H1 (cell line): ENCODE measurements around the gene CENPB. TPM values are rescaled to one million over a fixed set of nuclear protein-coding genes. Genes with fewer than 3 reads are reported as not detected.

Experiments
- CTCF ChIA-PET: fragments of 300-600 bp; sonication (Branson Sonifier 250); formaldehyde crosslinking; loops from one replicate; lab custom pipeline; 2021; ENCODE audit not compliant: partially characterized antibody; lab: Charles Lee
- POLR2A ChIA-PET: fragments of 300-600 bp; sonication (Branson Sonifier 250); formaldehyde crosslinking; loops from one replicate; lab custom pipeline; 2021; ENCODE audit warnings: inconsistent platforms; ENCODE audit not compliant: partially characterized antibody; lab: Charles Lee
- DNase-seq, 2 experiments: peaks; one replicate each; pipeline versions ENCODE4 v3.0.0 to v3.0.0-alpha.2; 2010 to 2022; ENCODE audit warnings: low spot score in 2 of 2, low read depth in 1 of 2, mixed read lengths in 1 of 2
- FAIRE-seq: peaks from 2 replicates; lab custom pipeline; 2011; peaks lifted over from hg19 to GRCh38; lab: Jason Lieb, UNC
- H2AFZ ChIP-seq: 2 replicates; pipeline ENCODE4 v1.8.1; 2012; ENCODE audit warnings: low read length, inconsistent platforms
- H2AK5ac ChIP-seq: 2 replicates; pipeline ENCODE4 v1.6.1; 2013; ENCODE audit warnings: low read depth, low read length
- H2BK120ac ChIP-seq: replicated peaks from 2 replicates; pipeline ENCODE3; 2013; ENCODE audit warnings: low read depth, low read length, inconsistent platforms
- H2BK12ac ChIP-seq: 2 replicates; pipeline ENCODE4 v1.6.1; 2013; ENCODE audit warnings: low read depth, low read length
- H2BK15ac ChIP-seq: 2 replicates; pipeline ENCODE4 v1.6.1; 2013; ENCODE audit warnings: low read length
- H2BK20ac ChIP-seq: 2 replicates; pipeline ENCODE4 v1.6.1; 2013; ENCODE audit warnings: low read length
- H2BK5ac ChIP-seq: 2 replicates; pipeline ENCODE4 v1.6.1; 2013; ENCODE audit warnings: low read depth, low read length
- H3K14ac ChIP-seq: 2 replicates; pipeline ENCODE4 v1.6.1; 2013; ENCODE audit warnings: inconsistent platforms; ENCODE audit not compliant: insufficient read length
- H3K18ac ChIP-seq: 2 replicates; pipeline ENCODE4 v1.6.1; 2013; ENCODE audit warnings: low read length; ENCODE audit errors: extremely low read depth
- H3K23ac ChIP-seq: 2 replicates; pipeline ENCODE4 v1.6.1; 2013; ENCODE audit warnings: inconsistent platforms; ENCODE audit not compliant: insufficient read length
- H3K23me2 ChIP-seq: 2 replicates; pipeline ENCODE4 v1.6.1; 2013; ENCODE audit warnings: low read depth, low read length
- H3K27ac ChIP-seq: 2 replicates; pipeline ENCODE4 v1.6.1; 2011; ENCODE audit warnings: low read depth, low read length, inconsistent platforms
- H3K27me3 ChIP-seq, 4 experiments: replicated peaks in 1 of 4; 1 replicate in 1 of 4; 2 replicates in 3 of 4; pipeline versions ENCODE4 v1.6.1 to v1.8.1; 2011 to 2013; ENCODE audit warnings: low read length in 3 of 4, mild to moderate bottlenecking in 3 of 4, inconsistent platforms in 2 of 4, mixed read lengths in 2 of 4, moderate library complexity in 1 of 4; ENCODE audit not compliant: control insufficient read depth in 3 of 4, insufficient read depth in 3 of 4; ENCODE audit errors: extremely low read depth in 1 of 4
- H3K36me3 ChIP-seq, 4 experiments: 2 replicates each; pipeline versions ENCODE4 v1.6.1 to v1.8.1; 2011 to 2013; ENCODE audit warnings: mild to moderate bottlenecking in 4 of 4, low read length in 3 of 4, moderate library complexity in 2 of 4, control low read depth in 1 of 4, inconsistent platforms in 1 of 4; ENCODE audit not compliant: insufficient read depth in 4 of 4, control insufficient read depth in 2 of 4
- H3K4ac ChIP-seq: replicated peaks from 2 replicates; pipeline ENCODE3; 2013; ENCODE audit warnings: low read length, low read depth, mixed read lengths, inconsistent platforms; ENCODE audit not compliant: insufficient read length
- H3K4me1 ChIP-seq, 4 experiments: replicated peaks in 1 of 4; 1 replicate in 1 of 4; 2 replicates in 3 of 4; pipeline versions ENCODE4 v1.6.1 to v1.8.1; 2011 to 2013; ENCODE audit warnings: low read length in 3 of 4, inconsistent platforms in 2 of 4, mixed read lengths in 1 of 4; ENCODE audit not compliant: insufficient read depth in 4 of 4, control insufficient read depth in 3 of 4
- H3K4me2 ChIP-seq, 2 experiments: 2 replicates each; pipeline versions ENCODE4 v1.6.1 to v1.8.1; 2011 to 2013; ENCODE audit warnings: low read depth in 2 of 2, low read length in 2 of 2, control low read depth in 1 of 2, inconsistent platforms in 1 of 2, mild to moderate bottlenecking in 1 of 2; ENCODE audit not compliant: insufficient read depth in 1 of 2
- H3K4me3 ChIP-seq, 4 experiments: fragments of 200-600, 300-600 bp in 1 of 4; sonication (generic), shearing (Covaris generic), sonication (Bioruptor Twin) in 1 of 4; 2 replicates each; pipeline versions ENCODE4 v1.5.1 to v1.8.1; 2011 to 2016; ENCODE audit warnings: low read length in 4 of 4, low read depth in 3 of 4, control low read depth in 2 of 4, inconsistent platforms in 2 of 4, mild to moderate bottlenecking in 2 of 4, mixed read lengths in 1 of 4, moderate library complexity in 1 of 4; ENCODE audit not compliant: insufficient read depth in 2 of 4; ENCODE audit errors: extremely low read depth in 1 of 4
- H3K56ac ChIP-seq: replicated peaks from 2 replicates; pipeline ENCODE3; 2013; ENCODE audit warnings: low read depth, mild to moderate bottlenecking, mixed read lengths, low read length, inconsistent platforms; ENCODE audit not compliant: insufficient read length
- H3K79me1 ChIP-seq: 2 replicates; pipeline ENCODE4 v1.6.1; 2013; ENCODE audit warnings: low read depth, low read length, control low read depth
- H3K79me2 ChIP-seq, 2 experiments: 2 replicates each; pipeline versions ENCODE4 v1.6.1 to v1.8.1; 2012 to 2013; ENCODE audit warnings: low read length in 2 of 2, mild to moderate bottlenecking in 2 of 2, inconsistent platforms in 1 of 2; ENCODE audit not compliant: insufficient read depth in 2 of 2, control insufficient read depth in 1 of 2
- H3K9ac ChIP-seq, 4 experiments: replicated peaks in 1 of 4; 1 replicate in 1 of 4; 2 replicates in 3 of 4; pipeline versions ENCODE4 v1.6.1 to v1.8.1; 2011 to 2013; ENCODE audit warnings: low read depth in 3 of 4, low read length in 3 of 4, control low read depth in 2 of 4, mild to moderate bottlenecking in 2 of 4, moderate library complexity in 2 of 4, inconsistent platforms in 1 of 4; ENCODE audit errors: extremely low read depth in 1 of 4
- H3K9me3 ChIP-seq, 2 experiments: 2 replicates each; pipeline versions ENCODE4 v1.6.1 to v1.8.1; 2012 to 2013; ENCODE audit warnings: mild to moderate bottlenecking in 2 of 2, moderate library complexity in 2 of 2, control low read depth in 1 of 2, inconsistent platforms in 1 of 2, low read depth in 1 of 2, low read length in 1 of 2, mixed read lengths in 1 of 2; ENCODE audit not compliant: insufficient read depth in 2 of 2
- H4K20me1 ChIP-seq, 2 experiments: replicated peaks in 1 of 2; 2 replicates each; pipeline versions ENCODE3 to v1.8.1; 2011 to 2013; ENCODE audit warnings: inconsistent platforms in 2 of 2, low read length in 2 of 2, mild to moderate bottlenecking in 1 of 2; ENCODE audit not compliant: insufficient read depth in 2 of 2, control insufficient read depth in 1 of 2
- H4K5ac ChIP-seq: 2 replicates; pipeline ENCODE4 v1.6.1; 2013; ENCODE audit warnings: low read length, low read depth, mixed read lengths, inconsistent platforms; ENCODE audit not compliant: insufficient read length
- H4K8ac ChIP-seq: 2 replicates; pipeline ENCODE4 v1.8.0; 2013; ENCODE audit warnings: mild to moderate bottlenecking, moderate library complexity, low read length, inconsistent platforms; ENCODE audit not compliant: insufficient read depth; ENCODE audit errors: extremely low read depth
- H4K91ac ChIP-seq: replicated peaks from 2 replicates; pipeline ENCODE3; 2013; ENCODE audit warnings: low read length, mixed read lengths, inconsistent platforms; ENCODE audit not compliant: insufficient read length
- KDM1A ChIP-seq: fragments of 200-600, 300-600 bp; sonication (generic); IDR thresholded peaks from 2 replicates; pipeline ENCODE4 v1.7.1; 2016; ENCODE audit warnings: mild to moderate bottlenecking, low read length, borderline replicate concordance
- POLR2AphosphoS5 ChIP-seq: IDR thresholded peaks from 2 replicates; pipeline ENCODE4 v1.6.1; 2011; ENCODE audit warnings: low read depth, low read length
- TEAD4 ChIP-seq: IDR thresholded peaks from 2 replicates; pipeline ENCODE4 v1.6.1; 2012; ENCODE audit warnings: low read depth, low read length, inconsistent platforms, mixed read lengths
- WGBS, 2 experiments: shearing (Covaris generic) in 1 of 2; methylation state at CpG; one replicate each; pipeline versions ENCODE4 v1.1.6 to v1.1.7; 2013 to 2015; ENCODE audit warnings: low lambda C conversion rate in 2 of 2, mixed read lengths in 2 of 2, inconsistent platforms in 1 of 2, low coverage in 1 of 2, missing lambda C conversion rate in 1 of 2; ENCODE audit not compliant: insufficient replicate concordance in 2 of 2, insufficient coverage in 1 of 2, insufficient read length in 1 of 2; ENCODE audit errors: extremely low coverage in 1 of 2, missing lambda C conversion rate in 1 of 2; 5-methylcytosine and 5-hydroxymethylcytosine counted together
- polyA plus RNA-seq, 7 experiments: library from polyadenylated mRNA; depleted of rRNA in 3 of 7; stranded (reverse) in 5 of 7; unstranded in 2 of 7; fragments of >200 nt in 5 of 7; fragments of 200-250 nt in 2 of 7; gene quantifications; 1 replicate in 5 of 7; 2 replicates in 1 of 7; 4 replicates in 1 of 7; pipeline versions ENCODE4 v1.2.1 to v1.2.3, GENCODE V29; 2011 to 2013; ENCODE audit warnings: missing spikeins in 2 of 7, mixed read lengths in 2 of 7
- total RNA-seq: library from RNA; stranded (reverse); fragmentation: NEBNext Ultra II Directional; extraction: Animal tissue kit (Norgen Biotek cat#: 25700); gene quantifications from 2 replicates; pipeline ENCODE4 v1.2.1, GENCODE V29; 2021

Gene CENPB
- total and polyA plus RNA-seq, 2 of the 8 experiments (the other 6 are each of a cell fraction or from before 2014, with no cell fraction given): 17.7 to 51.6 TPM

DNA sequence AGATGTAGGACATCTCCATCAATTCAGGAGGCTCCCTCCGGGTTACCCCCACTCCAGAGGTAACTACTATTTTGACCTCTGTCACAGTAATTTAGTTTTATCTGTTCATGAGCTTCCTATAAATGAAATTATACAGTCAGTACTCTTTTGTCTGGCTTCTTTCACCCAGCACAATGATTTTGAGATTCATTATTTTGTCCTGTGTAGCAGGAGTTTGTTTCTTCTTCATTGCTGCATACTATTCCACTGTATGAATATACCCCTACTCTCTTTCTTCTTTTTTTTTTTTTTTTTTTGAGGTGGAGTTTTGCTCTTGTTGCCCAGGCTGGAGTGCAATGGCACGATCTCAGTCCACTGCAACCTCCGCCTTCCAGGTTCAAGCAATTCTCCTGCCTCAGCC is 22.0 kb upstream of the CENPB start:
- Histone ChIP-seq H3K23me2 (no peaks in the 10 kb centered on the region), H4K8ac (no peak overlapping the region), H3K4ac (no peak overlapping the region), H4K5ac (no peak overlapping the region), H2BK5ac (no peak overlapping the region), H3K23ac (no peak overlapping the region), H3K56ac (no peak overlapping the region), H3K4me3 (no peak overlapping the region), H3K36me3 (peaks cover 0 to 12% (median 7%) of the 10 kb centered on the region in 4 experiments; a peak in 6 of 8 replicates), H2AK5ac (no peak overlapping the region), H3K4me1 (peaks cover 7 to 14% (median 9%) of the 10 kb centered on the region in 4 experiments; a peak in 6 of 7 replicates), H4K20me1 (no peaks in the 10 kb centered on the region), H2BK20ac (no peak overlapping the region), H3K18ac (no peak overlapping the region), H3K14ac (no peak overlapping the region), H2BK15ac (no peak overlapping the region), H2BK120ac (no peak overlapping the region), H3K27me3 (no peaks in the 10 kb centered on the region), H3K4me2 (no peak overlapping the region), H3K79me2 (no peaks in the 10 kb centered on the region), H3K9me3 (no peaks in the 10 kb centered on the region), H2AFZ (no peak overlapping the region), H4K91ac (no peak overlapping the region), H3K9ac (no peak overlapping the region), H2BK12ac (no peak overlapping the region), H3K27ac (no peak overlapping the region), H3K79me1 (no peaks in the 10 kb centered on the region)
- no peak for DNase-seq
- FAIRE-seq: no peak
- ChIA-PET POLR2A (no interaction called here), CTCF (interaction anchor here (1.0 kb wide), 1 partner anchor 63 kb away, joined by 3 read pairs; no protein-coding TSS in a partner anchor)
- 91% methylated on average over 3 of the region's 3 CpGs; no CpG with 5 or more reads in 1 of the 2 experiments for WGBS, 2 experiments
- TF ChIP-seq POLR2AphosphoS5: no peak
- peak; percentile 62; the same call in 1 of the 2 replicates for TF ChIP-seq KDM1A
- no peak for TF ChIP-seq TEAD4
